Memory B cell (primary cell): ENCODE results near the gene LHFPL5.

Source experiments
- ATAC-seq: fragments of 150-1000 bp; cut with Tn5 transposase; 2 replicates; pipeline ENCODE4 v1.10.0; 2021; ENCODE audit warnings: low read depth, mild to moderate bottlenecking, moderate library complexity
- DNase-seq, 2 donors: peaks; one replicate each; pipeline ENCODE4 v3.0.0; 2022; ENCODE audit warnings: low spot score in 2 of 2
- H3K27ac Mint-ChIP-seq: one replicate; pipeline ENCODE4 v1.8.0; 2022; ENCODE audit warnings: mild to moderate bottlenecking, moderate library complexity, mixed read lengths
- H3K27me3 Mint-ChIP-seq: one replicate; pipeline ENCODE4 v1.8.0; 2022; ENCODE audit warnings: mixed read lengths
- H3K36me3 Mint-ChIP-seq: one replicate; pipeline ENCODE4 v1.8.0; 2022; ENCODE audit warnings: mild to moderate bottlenecking, mixed read lengths
- H3K4me1 Mint-ChIP-seq: one replicate; pipeline ENCODE4 v1.8.0; 2022; ENCODE audit warnings: mixed read lengths
- H3K4me3 Mint-ChIP-seq: one replicate; pipeline ENCODE4 v1.8.0; 2022; ENCODE audit warnings: mild to moderate bottlenecking, moderate library complexity, mixed read lengths
- H3K9me3 Mint-ChIP-seq: one replicate; pipeline ENCODE4 v1.8.0; 2022; ENCODE audit warnings: mixed read lengths

Gene LHFPL5

GRCh38 chr6:35804996-35805736 is at the start of gene LHFPL5:
Gene LHFPL5, plus strand, starts transcription at chr6:35805352. Its CDS starts 319 bp downstream, at chr6:35805671.
- DNase-seq (peak; percentile 33 to 39), ATAC-seq (peak; percentile 55)

GRCh38 chr6:35757456-35758123 is 47.6 kb upstream of the LHFPL5 start:
- ATAC-seq (peak; percentile 44), DNase-seq (no peak)
- Mint-ChIP-seq H3K4me3 (no peak overlapping the region), H3K27me3 (peaks cover 14% of the 10 kb centered on the region), H3K36me3 (peaks cover 2% of the 10 kb centered on the region), H3K4me1 (peaks cover 17% of the 10 kb centered on the region), H3K9me3 (peaks cover 7% of the 10 kb centered on the region), H3K27ac (no peak overlapping the region)

More at GRCh38 chr6:35804996-35805736, at the start of gene LHFPL5:
- Mint-ChIP-seq H3K36me3 (no peaks in the 10 kb centered on the region), H3K27me3 (peaks cover 18% of the 10 kb centered on the region), H3K9me3 (peaks cover 1% of the 10 kb centered on the region), H3K27ac (no peak within 1 kb of the TSS), H3K4me1 (peaks cover 6% of the 10 kb centered on the region), H3K4me3 (no peak within 1 kb of the TSS)

- H3K27ac Mint-ChIP-seq, result no peak overlapping the region
- no peak overlapping the region for H3K4me3 Mint-ChIP-seq
- H3K4me1 Mint-ChIP-seq, result peaks cover 28% of the 10 kb centered on the region
- DNase-seq (no peak), ATAC-seq (no peak)
- H3K9me3 Mint-ChIP-seq, result peaks cover 7% of the 10 kb centered on the region
- peaks cover 27% of the 10 kb centered on the region for H3K27me3 Mint-ChIP-seq
- peaks cover 2% of the 10 kb centered on the region for H3K36me3 Mint-ChIP-seq
These were observed 45.7 kb upstream of the LHFPL5 start for GRCh38 chr6:35759426-35759825.

GRCh38 chr6:35765739-35766138 is 39.4 kb upstream of the LHFPL5 start:
- Mint-ChIP-seq H3K36me3 (no peaks in the 10 kb centered on the region), H3K27me3 (peaks cover 17% of the 10 kb centered on the region), H3K27ac (no peak overlapping the region)

GRCh38 chr6:35769211-35769610 is 35.9 kb upstream of the LHFPL5 start:
- H3K4me1 Mint-ChIP-seq, result peaks cover 24% of the 10 kb centered on the region
- no peaks in the 10 kb centered on the region for H3K9me3 Mint-ChIP-seq
- H3K27ac Mint-ChIP-seq, result no peak overlapping the region
- H3K4me3 Mint-ChIP-seq, result peak overlapping the region; percentile 27
- no peaks in the 10 kb centered on the region for H3K36me3 Mint-ChIP-seq
- ATAC-seq (no peak), DNase-seq (no peak)
- H3K27me3 Mint-ChIP-seq, result peaks cover under 1% of the 10 kb centered on the region

More at GRCh38 chr6:35765739-35766138, 39.4 kb upstream of the LHFPL5 start:
- no peak overlapping the region for H3K4me3 Mint-ChIP-seq
- no peak for ATAC-seq
- no peaks in the 10 kb centered on the region for H3K9me3 Mint-ChIP-seq
- peaks cover 23% of the 10 kb centered on the region for H3K4me1 Mint-ChIP-seq
- DNase-seq, result no peak

- H3K36me3 Mint-ChIP-seq, result no peaks in the 10 kb centered on the region
- H3K4me3 Mint-ChIP-seq, result no peak overlapping the region
- H3K27ac Mint-ChIP-seq, result peak overlapping the region; percentile 73
- DNase-seq (no peak), ATAC-seq (no peak)
- H3K27me3 Mint-ChIP-seq, result no peaks in the 10 kb centered on the region
- H3K9me3 Mint-ChIP-seq, result no peaks in the 10 kb centered on the region
- H3K4me1 Mint-ChIP-seq, result peaks cover 24% of the 10 kb centered on the region
These were observed 33.9 kb upstream of the LHFPL5 start for GRCh38 chr6:35771343-35771627.

- Mint-ChIP-seq H3K36me3 (no peaks in the 10 kb centered on the region), H3K4me3 (no peak overlapping the region), H3K4me1 (peaks cover 27% of the 10 kb centered on the region), H3K27me3 (peaks cover 1% of the 10 kb centered on the region), H3K9me3 (no peaks in the 10 kb centered on the region), H3K27ac (no peak overlapping the region)
- no peak for ATAC-seq
- DNase-seq, result no peak
These were observed 30.9 kb upstream of the LHFPL5 start for GRCh38 chr6:35774116-35774794.

GRCh38 chr6:35775031-35775430 is 30.1 kb upstream of the LHFPL5 start:
- DNase-seq (no peak), ATAC-seq (no peak)
- H3K9me3 Mint-ChIP-seq, result no peaks in the 10 kb centered on the region
- H3K4me1 Mint-ChIP-seq, result peaks cover 25% of the 10 kb centered on the region
- no peaks in the 10 kb centered on the region for H3K36me3 Mint-ChIP-seq
- H3K27ac Mint-ChIP-seq, result no peak overlapping the region
- no peak overlapping the region for H3K4me3 Mint-ChIP-seq
- H3K27me3 Mint-ChIP-seq, result peaks cover 1% of the 10 kb centered on the region

GRCh38 chr6:35776364-35777215 is 28.6 kb upstream of the LHFPL5 start, which contains the start of gene CLPSL2:
Gene CLPSL2, plus strand, starts transcription at chr6:35776598. Its CDS starts 21 bp downstream, at chr6:35776619.
- ATAC-seq (peak; percentile 74), DNase-seq (peak in 1 of 2 donors; percentile 27)
- Mint-ChIP-seq H3K9me3 (no peaks in the 10 kb centered on the region), H3K27me3 (peaks cover 5% of the 10 kb centered on the region), H3K27ac (peak within 1 kb of the TSS; percentile 74), H3K4me1 (peaks cover 11% of the 10 kb centered on the region), H3K36me3 (no peaks in the 10 kb centered on the region), H3K4me3 (peak within 1 kb of the TSS; percentile 86)

GRCh38 chr6:35777356-35778102 is 27.6 kb upstream of the LHFPL5 start:
- peaks cover 8% of the 10 kb centered on the region for H3K27me3 Mint-ChIP-seq
- ATAC-seq (no peak), DNase-seq (no peak)
- peak overlapping the region; percentile 72 for H3K4me3 Mint-ChIP-seq
- no peaks in the 10 kb centered on the region for H3K9me3 Mint-ChIP-seq
- peaks cover 7% of the 10 kb centered on the region for H3K4me1 Mint-ChIP-seq
- H3K36me3 Mint-ChIP-seq, result no peaks in the 10 kb centered on the region
- H3K27ac Mint-ChIP-seq, result peak overlapping the region; percentile 74

GRCh38 chr6:35778437-35778836 is 26.7 kb upstream of the LHFPL5 start:
- Mint-ChIP-seq H3K36me3 (no peaks in the 10 kb centered on the region), H3K4me3 (peak overlapping the region; percentile 13), H3K27me3 (peaks cover 8% of the 10 kb centered on the region), H3K27ac (no peak overlapping the region), H3K4me1 (peaks cover 7% of the 10 kb centered on the region), H3K9me3 (no peaks in the 10 kb centered on the region)
- DNase-seq, result no peak
- no peak for ATAC-seq

GRCh38 chr6:35780719-35781118 is 24.4 kb upstream of the LHFPL5 start, which contains the start of gene CLPSL1:
Gene CLPSL1, plus strand, starts transcription at chr6:35781019. Its CDS starts 92 bp downstream, at chr6:35781111.
- ATAC-seq, result no peak
- no peaks in the 10 kb centered on the region for H3K36me3 Mint-ChIP-seq
- H3K9me3 Mint-ChIP-seq, result no peaks in the 10 kb centered on the region
- DNase-seq, result no peak
- H3K27ac Mint-ChIP-seq, result no peak within 1 kb of the TSS
- no peak within 1 kb of the TSS for H3K4me3 Mint-ChIP-seq
- peaks cover 4% of the 10 kb centered on the region for H3K4me1 Mint-ChIP-seq
- peaks cover 16% of the 10 kb centered on the region for H3K27me3 Mint-ChIP-seq

GRCh38 chr6:35781290-35781689 is 23.9 kb upstream of the LHFPL5 start:
- peaks cover 16% of the 10 kb centered on the region for H3K27me3 Mint-ChIP-seq

More at GRCh38 chr6:35781290-35781689, 23.9 kb upstream of the LHFPL5 start:
- no peak for ATAC-seq
- peaks cover 4% of the 10 kb centered on the region for H3K4me1 Mint-ChIP-seq
- H3K9me3 Mint-ChIP-seq, result no peaks in the 10 kb centered on the region
- no peak overlapping the region for H3K4me3 Mint-ChIP-seq
- no peak for DNase-seq
- no peak overlapping the region for H3K27ac Mint-ChIP-seq
- no peaks in the 10 kb centered on the region for H3K36me3 Mint-ChIP-seq
